Measurements from ENCODE around the gene PARP16. TPM values are rescaled to one million over a fixed set of nuclear protein-coding genes. Genes with fewer than 3 reads are reported as not detected.
"Not testable (repeated sequence)": the region's sequence is repeated elsewhere in the genome, so short reads cannot be mapped to it uniquely, and the experiment has no call there.

PARP16 gene
- total RNA-seq, 1 experiment from 2014 or later, result 5.8 TPM

- not testable (repeated sequence) for H3K9me3 Mint-ChIP-seq (ENCODE audit: low read depth, unreplicated experiment); BruUV-seq (replicated peaks); H3K27ac Mint-ChIP-seq (ENCODE audit: unreplicated experiment); H3K4me3 Mint-ChIP-seq (ENCODE audit: low read depth, unreplicated experiment); H3K4me1 Mint-ChIP-seq (ENCODE audit: low read depth, unreplicated experiment); H3K27me3 Mint-ChIP-seq (ENCODE audit: unreplicated experiment); H3K36me3 Mint-ChIP-seq (ENCODE audit: insufficient read depth, unreplicated experiment)
- CTCF ChIA-PET, result interaction anchor here (0.8 to 1.7 kb wide), 6 partner anchors 10 to 86 kb away, joined by 3 to 6 read pairs (median 4); partner anchors contain the start of genes CLPX, PARP16 and RNU5B-1
- intact Hi-C loops (cut with micrococcal nuclease; ENCODE audit: unreplicated experiment), result loop anchor here (1.0 kb wide), 1 partner anchor 82 kb away; no protein-coding TSS in a partner anchor
- peak; percentile 28 for TF ChIP-seq CTCF (IDR thresholded peaks at IDR 0.05; ENCODE audit: unreplicated experiment)
- peak; percentile 72 for DNase-seq
These were observed 15.7 kb downstream of the PARP16 start for GRCh38 chr15:65270811-65271545.

GRCh38 chr15:65268411-65268810 lies 18.3 kb downstream of the PARP16 start:
- TF ChIP-seq CTCF (IDR thresholded peaks at IDR 0.05; ENCODE audit: unreplicated experiment), result no peak
- no peak overlapping the region for H3K4me3 Mint-ChIP-seq (ENCODE audit: low read depth, unreplicated experiment)
- H3K27ac Mint-ChIP-seq (ENCODE audit: unreplicated experiment), result no peak overlapping the region
- no peaks in the 10 kb centered on the region for H3K9me3 Mint-ChIP-seq (ENCODE audit: low read depth, unreplicated experiment)
- CTCF ChIA-PET, result interaction anchor here (0.5 to 1.1 kb wide), 2 partner anchors 84 to 388 kb away, joined by 3 read pairs; partner anchors contain the start of gene CLPX
- H3K4me1 Mint-ChIP-seq (ENCODE audit: low read depth, unreplicated experiment), result no peaks in the 10 kb centered on the region
- DNase-seq, result no peak
- no peaks in the 10 kb centered on the region for H3K36me3 Mint-ChIP-seq (ENCODE audit: insufficient read depth, unreplicated experiment)
- intact Hi-C loops (cut with micrococcal nuclease; ENCODE audit: unreplicated experiment), result no loop called here
- no TSS peak for BruUV-seq (replicated peaks)
- H3K27me3 Mint-ChIP-seq (ENCODE audit: unreplicated experiment), result no peaks in the 10 kb centered on the region

GRCh38 chr15:65266469-65266868 lies 20.2 kb downstream of the PARP16 start:
- H3K36me3 Mint-ChIP-seq (ENCODE audit: insufficient read depth, unreplicated experiment), result no peaks in the 10 kb centered on the region
- CTCF ChIA-PET, result interaction anchor here (0.6 kb wide), 1 partner anchor 83 kb away, joined by 3 read pairs; no protein-coding TSS in a partner anchor
- H3K4me1 Mint-ChIP-seq (ENCODE audit: low read depth, unreplicated experiment), result no peaks in the 10 kb centered on the region
- no peak for DNase-seq
- H3K4me3 Mint-ChIP-seq (ENCODE audit: low read depth, unreplicated experiment), result no peak overlapping the region
- H3K27ac Mint-ChIP-seq (ENCODE audit: unreplicated experiment), result no peak overlapping the region
- intact Hi-C loops (cut with micrococcal nuclease; ENCODE audit: unreplicated experiment), result no loop called here
- H3K27me3 Mint-ChIP-seq (ENCODE audit: unreplicated experiment), result no peaks in the 10 kb centered on the region
- no peaks in the 10 kb centered on the region for H3K9me3 Mint-ChIP-seq (ENCODE audit: low read depth, unreplicated experiment)
- no peak for TF ChIP-seq CTCF (IDR thresholded peaks at IDR 0.05; ENCODE audit: unreplicated experiment)
- BruUV-seq (replicated peaks), result no TSS peak

- DNase-seq, result no peak
- H3K27ac Mint-ChIP-seq (ENCODE audit: unreplicated experiment), result no peak overlapping the region
- no TSS peak for BruUV-seq (replicated peaks)
- no peak overlapping the region for H3K4me3 Mint-ChIP-seq (ENCODE audit: low read depth, unreplicated experiment)
- no peaks in the 10 kb centered on the region for H3K36me3 Mint-ChIP-seq (ENCODE audit: insufficient read depth, unreplicated experiment)
- CTCF ChIA-PET, result interaction anchor here (0.7 to 1.0 kb wide), 3 partner anchors 11 to 238 kb away, joined by 3 read pairs; partner anchors contain the start of gene PARP16
- intact Hi-C loops (cut with micrococcal nuclease; ENCODE audit: unreplicated experiment), result no loop called here
- no peaks in the 10 kb centered on the region for H3K9me3 Mint-ChIP-seq (ENCODE audit: low read depth, unreplicated experiment)
- no peaks in the 10 kb centered on the region for H3K4me1 Mint-ChIP-seq (ENCODE audit: low read depth, unreplicated experiment)
- TF ChIP-seq CTCF (IDR thresholded peaks at IDR 0.05; ENCODE audit: unreplicated experiment), result no peak
- H3K27me3 Mint-ChIP-seq (ENCODE audit: unreplicated experiment), result no peaks in the 10 kb centered on the region
These were observed 21.7 kb downstream of the PARP16 start for GRCh38 chr15:65264863-65265430.
